CD14-positive monocyte (primary cell): Measurements from ENCODE around the gene FAM169A. TPM values are rescaled to one million over a fixed set of nuclear protein-coding genes. Genes with fewer than 3 reads are reported as not detected.

Source experiments
- DNase-seq, 3 donors: peaks; one replicate each; pipeline ENCODE4 v3.0.0-alpha.2; 2011 to 2022
- H2AFZ ChIP-seq: 2 replicates; pipeline ENCODE4 v1.6.0; 2012; ENCODE audit warnings: mild to moderate bottlenecking, low read depth, low read length, inconsistent platforms; ENCODE audit not compliant: insufficient read depth, poor library complexity, severe bottlenecking
- H3K27ac ChIP-seq, 2 donors: 1 replicate in 1 of 2; 2 replicates in 1 of 2; pipeline ENCODE4 v1.5.1; 2012 to 2013; ENCODE audit warnings: low read length in 2 of 2, control low read depth in 1 of 2, inconsistent platforms in 1 of 2, low read depth in 1 of 2, mild to moderate bottlenecking in 1 of 2
- H3K27me3 ChIP-seq, 2 donors: one replicate each; pipeline versions ENCODE4 v1.6.0 to v1.6.1; 2011 to 2013; ENCODE audit warnings: low read length in 2 of 2; ENCODE audit not compliant: control insufficient read depth in 2 of 2, insufficient read depth in 2 of 2
- H3K36me3 ChIP-seq, 2 donors: replicated peaks in 1 of 2; 1 replicate in 1 of 2; 2 replicates in 1 of 2; pipeline versions ENCODE4 v1.5.1 to v1.6.1; 2012 to 2013; ENCODE audit warnings: low read length in 2 of 2, control low read depth in 1 of 2, inconsistent platforms in 1 of 2, mild to moderate bottlenecking in 1 of 2; ENCODE audit not compliant: insufficient read depth in 2 of 2, control insufficient read depth in 1 of 2
- H3K4me1 ChIP-seq, 2 donors: 1 replicate in 1 of 2; 2 replicates in 1 of 2; pipeline versions ENCODE4 v1.5.1 to v1.6.1; 2012 to 2013; ENCODE audit warnings: low read length in 2 of 2, control low read depth in 1 of 2, inconsistent platforms in 1 of 2, mild to moderate bottlenecking in 1 of 2, moderate library complexity in 1 of 2; ENCODE audit not compliant: insufficient read depth in 2 of 2, control insufficient read depth in 1 of 2
- H3K4me2 ChIP-seq: replicated peaks from 2 replicates; pipeline ENCODE3; 2012; ENCODE audit warnings: low read length, moderate library complexity, mild to moderate bottlenecking; ENCODE audit not compliant: poor library complexity, severe bottlenecking; ENCODE audit errors: extremely low read depth
- H3K4me3 ChIP-seq, 3 experiments: fragments of 200-600 bp in 1 of 3; sonication (generic) in 1 of 3; replicated peaks in 1 of 3; 1 replicate in 2 of 3; 2 replicates in 1 of 3; pipeline ENCODE4 v1.5.1; 2011 to 2013; ENCODE audit warnings: low read length in 3 of 3, mild to moderate bottlenecking in 3 of 3, control low read depth in 2 of 3, low read depth in 2 of 3, inconsistent platforms in 1 of 3, moderate library complexity in 1 of 3
- H3K79me2 ChIP-seq: 2 replicates; pipeline ENCODE4 v1.6.0; 2012; ENCODE audit warnings: mild to moderate bottlenecking, control low read depth, inconsistent platforms, low read length, moderate library complexity; ENCODE audit not compliant: insufficient read depth
- H3K9ac ChIP-seq: 2 replicates; pipeline ENCODE4 v1.6.0; 2017; ENCODE audit warnings: low read length, mild to moderate bottlenecking; ENCODE audit not compliant: insufficient read depth, poor library complexity, severe bottlenecking
- H3K9me3 ChIP-seq, 2 donors: replicated peaks in 1 of 2; 1 replicate in 1 of 2; 2 replicates in 1 of 2; pipeline versions ENCODE4 v1.5.1 to v1.6.1; 2012 to 2013; ENCODE audit warnings: low read length in 2 of 2, control low read depth in 1 of 2; ENCODE audit not compliant: control insufficient read depth in 1 of 2, insufficient read depth in 1 of 2
- H4K20me1 ChIP-seq: 2 replicates; pipeline ENCODE4 v1.6.0; 2012; ENCODE audit warnings: mild to moderate bottlenecking, low read length, control low read depth, moderate library complexity; ENCODE audit not compliant: insufficient read depth
- H3K27ac Mint-ChIP-seq, 7 donors: one replicate each; pipeline ENCODE4 v1.8.0; 2020; ENCODE audit warnings: mild to moderate bottlenecking in 7 of 7, mixed read lengths in 7 of 7, moderate library complexity in 6 of 7, inconsistent platforms in 2 of 7
- H3K27me3 Mint-ChIP-seq, 3 donors: one replicate each; pipeline ENCODE4 v1.8.0; 2021 to 2022; ENCODE audit warnings: low read depth in 3 of 3, mild to moderate bottlenecking in 3 of 3, mixed read lengths in 3 of 3, moderate library complexity in 3 of 3, inconsistent platforms in 1 of 3
- H3K36me3 Mint-ChIP-seq, 2 donors: one replicate each; pipeline ENCODE4 v1.8.0; 2020; ENCODE audit warnings: mixed read lengths in 2 of 2, inconsistent platforms in 1 of 2, mild to moderate bottlenecking in 1 of 2
- H3K4me1 Mint-ChIP-seq: one replicate; pipeline ENCODE4 v1.8.0; 2020; ENCODE audit warnings: mild to moderate bottlenecking, mixed read lengths
- H3K4me3 Mint-ChIP-seq, 2 donors: one replicate each; pipeline ENCODE4 v1.8.0; 2020; ENCODE audit warnings: mild to moderate bottlenecking in 2 of 2, mixed read lengths in 2 of 2, moderate library complexity in 1 of 2
- H3K9me3 Mint-ChIP-seq, 7 donors: one replicate each; pipeline ENCODE4 v1.8.0; 2020 to 2022; ENCODE audit warnings: mixed read lengths in 7 of 7, mild to moderate bottlenecking in 6 of 7, moderate library complexity in 6 of 7, inconsistent platforms in 2 of 7
- WGBS: methylation state at CpG from one replicate; pipeline ENCODE4 v1.1.5; 2013; ENCODE audit warnings: missing lambda C conversion rate; ENCODE audit not compliant: insufficient coverage; 5-methylcytosine and 5-hydroxymethylcytosine counted together
- intact Hi-C, 2 donors: fragments of 100-400 bp; cut with micrococcal nuclease; formaldehyde crosslinking; loops; one replicate each; pipeline versions ENCODE4 v1.15.0 to v1.15.1; 2023
- polyA plus RNA-seq, 3 donors: library from polyadenylated mRNA; depleted of rRNA in 1 of 3; unstranded in 2 of 3; stranded (reverse) in 1 of 3; fragments of 300-500 nt in 2 of 3; fragments of >200 nt in 1 of 3; fragmentation: Illumina TruSeq in 2 of 3; gene quantifications; 1 replicate in 2 of 3; 2 replicates in 1 of 3; pipeline ENCODE4 v1.2.3, GENCODE V29; 2012 to 2021
- TF ChIP-seq, protein P1 (sequence below): fragments of 200-600 bp; IDR thresholded peaks from one replicate; pipeline ENCODE4 v1.8.0; 2022; ENCODE audit warnings: antibody characterized with exemption, mild to moderate bottlenecking

FAM169A gene
- polyA plus RNA-seq, 3 donors = not detected

DNA sequence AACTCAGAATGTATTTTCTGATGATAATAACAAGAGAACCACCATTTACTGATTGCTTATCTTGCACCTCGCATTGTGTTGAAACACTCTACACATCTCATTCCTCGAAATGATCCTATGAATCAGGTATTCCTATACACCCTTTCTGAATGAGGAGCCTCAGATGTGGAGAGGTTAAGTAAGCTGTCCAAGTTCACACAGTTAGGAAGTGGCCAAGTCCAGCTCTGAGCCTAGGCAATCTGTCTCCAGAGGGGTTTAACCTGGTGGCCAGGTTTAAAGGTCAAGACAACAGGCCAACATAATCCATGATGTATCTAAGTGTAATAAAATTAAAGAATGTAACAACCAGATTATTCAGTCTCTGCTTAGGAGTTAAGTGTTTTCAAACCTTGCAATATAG, 12.9 kb downstream of the FAM169A start:
- Mint-ChIP-seq H3K4me1 (peaks cover 26% of the 10 kb centered on the region), H3K4me3 (no peak overlapping the region), H3K27me3 (no peaks in the 10 kb centered on the region), H3K9me3 (peaks cover 0 to 7% (median 0%) of the 10 kb centered on the region in 7 donors), H3K27ac (no peak overlapping the region), H3K36me3 (no peaks in the 10 kb centered on the region)
- Histone ChIP-seq H3K4me1 (peaks cover 9 to 11% of the 10 kb centered on the region in 2 donors), H3K4me3 (no peak overlapping the region), H3K27me3 (no peaks in the 10 kb centered on the region), H3K36me3 (no peaks in the 10 kb centered on the region), H3K79me2 (no peaks in the 10 kb centered on the region), H2AFZ (peak overlapping the region; percentile 39), H4K20me1 (no peaks in the 10 kb centered on the region), H3K4me2 (no peak overlapping the region), H3K9me3 (no peaks in the 10 kb centered on the region), H3K9ac (no peak overlapping the region), H3K27ac (no peak overlapping the region)
- DNase-seq = no peak
- WGBS = no CpG with 5 or more reads among the region's 2 CpGs
- TF ChIP-seq, protein P1, sequence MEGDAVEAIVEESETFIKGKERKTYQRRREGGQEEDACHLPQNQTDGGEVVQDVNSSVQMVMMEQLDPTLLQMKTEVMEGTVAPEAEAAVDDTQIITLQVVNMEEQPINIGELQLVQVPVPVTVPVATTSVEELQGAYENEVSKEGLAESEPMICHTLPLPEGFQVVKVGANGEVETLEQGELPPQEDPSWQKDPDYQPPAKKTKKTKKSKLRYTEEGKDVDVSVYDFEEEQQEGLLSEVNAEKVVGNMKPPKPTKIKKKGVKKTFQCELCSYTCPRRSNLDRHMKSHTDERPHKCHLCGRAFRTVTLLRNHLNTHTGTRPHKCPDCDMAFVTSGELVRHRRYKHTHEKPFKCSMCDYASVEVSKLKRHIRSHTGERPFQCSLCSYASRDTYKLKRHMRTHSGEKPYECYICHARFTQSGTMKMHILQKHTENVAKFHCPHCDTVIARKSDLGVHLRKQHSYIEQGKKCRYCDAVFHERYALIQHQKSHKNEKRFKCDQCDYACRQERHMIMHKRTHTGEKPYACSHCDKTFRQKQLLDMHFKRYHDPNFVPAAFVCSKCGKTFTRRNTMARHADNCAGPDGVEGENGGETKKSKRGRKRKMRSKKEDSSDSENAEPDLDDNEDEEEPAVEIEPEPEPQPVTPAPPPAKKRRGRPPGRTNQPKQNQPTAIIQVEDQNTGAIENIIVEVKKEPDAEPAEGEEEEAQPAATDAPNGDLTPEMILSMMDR = no peak
- intact Hi-C loops = no loop called here

DNA sequence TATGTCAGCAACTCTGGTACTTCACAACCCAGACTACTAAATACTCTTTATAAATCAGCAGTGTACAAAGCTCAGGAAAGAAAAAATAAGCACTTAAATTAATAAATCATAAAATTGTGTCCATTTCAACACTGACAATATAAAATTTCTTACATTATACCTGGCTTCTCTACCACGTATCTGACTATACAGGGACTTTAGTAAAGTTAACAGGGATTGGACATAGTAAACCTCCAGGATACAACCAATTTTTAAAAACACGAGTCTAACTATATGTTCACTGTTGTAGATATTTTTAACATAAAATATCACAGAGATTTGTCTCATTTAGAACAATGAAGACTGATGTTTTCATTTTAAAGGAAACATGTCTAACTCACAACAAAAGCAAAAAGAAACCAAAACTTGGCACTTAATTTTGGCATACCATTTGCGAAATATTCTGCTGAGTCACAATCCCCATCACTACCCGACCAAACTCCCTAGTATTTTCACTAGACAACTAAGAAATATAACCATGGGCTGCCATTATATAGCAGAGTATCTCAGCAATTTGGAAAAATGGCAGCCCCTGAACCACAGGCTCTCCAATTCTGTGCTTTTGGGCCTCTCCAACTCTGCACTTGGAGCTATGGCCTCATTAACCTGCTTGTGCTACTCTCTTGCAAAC, 14.4 kb downstream of the FAM169A start:
- Histone ChIP-seq H3K36me3 (no peaks in the 10 kb centered on the region), H3K4me2 (peak overlapping the region; percentile 70), H2AFZ (peak overlapping the region; percentile 79), H3K79me2 (no peaks in the 10 kb centered on the region), H3K4me1 (peaks cover 9 to 11% of the 10 kb centered on the region in 2 donors), H4K20me1 (no peaks in the 10 kb centered on the region), H3K27ac (peak overlapping the region in 1 of 2 donors; percentile 78), H3K27me3 (no peaks in the 10 kb centered on the region), H3K9ac (peak overlapping the region; percentile 47), H3K9me3 (no peaks in the 10 kb centered on the region), H3K4me3 (peak overlapping the region; percentile 34 to 63 (median 63))
- WGBS = 0% methylated on average over 2 of the region's 4 CpGs
- peak overlapping the region in 4 of 7 donors; percentile 46 to 86 (median 70) for H3K27ac Mint-ChIP-seq
- H3K27me3 Mint-ChIP-seq = no peaks in the 10 kb centered on the region
- TF ChIP-seq, protein P1 = no peak
- DNase-seq = peak; percentile 12 to 23 (median 13)
- H3K9me3 Mint-ChIP-seq = peaks cover 0 to 5% (median 0%) of the 10 kb centered on the region in 7 donors
- peaks cover 23% of the 10 kb centered on the region for H3K4me1 Mint-ChIP-seq
- H3K36me3 Mint-ChIP-seq = no peaks in the 10 kb centered on the region
- H3K4me3 Mint-ChIP-seq = peak overlapping the region; percentile 64 to 85
- intact Hi-C loops = no loop called here
